ENCODE measurements around the gene CNNM2. TPM values are rescaled to one million over a fixed set of nuclear protein-coding genes. Genes with fewer than 3 reads are reported as not detected.

CNNM2 gene
- total RNA-seq, 1 donor: 9.4 TPM

- Histone ChIP-seq H3K4me2 (ENCODE audit: insufficient read depth, low read length) (peak overlapping the region; percentile 83), H3K27ac (ENCODE audit: low read depth, low read length) (no peak overlapping the region), H3K36me3 (ENCODE audit: insufficient read depth, low read length) (no peaks in the 10 kb centered on the region), H3K79me2 (ENCODE audit: insufficient read depth, low read length) (no peaks in the 10 kb centered on the region), H2AFZ (ENCODE audit: low read length) (no peak overlapping the region), H4K20me1 (ENCODE audit: insufficient read depth, low read length) (no peaks in the 10 kb centered on the region), H3K9me3 (ENCODE audit: low read depth, low read length) (no peaks in the 10 kb centered on the region), H3K27me3 (ENCODE audit: insufficient read depth, low read length) (no peaks in the 10 kb centered on the region), H3K4me1 (ENCODE audit: insufficient read depth, low read length) (peaks cover 3% of the 10 kb centered on the region), H3K4me3 (ENCODE audit: insufficient read depth, low read length) (peak overlapping the region; percentile 70)
- DNase-seq (ENCODE audit: insufficient read length, low spot score, missing footprints): no peak
- no peak for TF ChIP-seq CTCF (IDR thresholded peaks at IDR 0.05; ENCODE audit: extremely low read depth, low read depth, low read length)
These were observed 136.5 kb downstream of the CNNM2 start for GRCh38 chr10:103054621-103055020.

GRCh38 chr10:103055105-103055504 is 137.0 kb downstream of the CNNM2 start:
- H3K4me3 ChIP-seq (ENCODE audit: insufficient read depth, low read length): no peak overlapping the region
- no peaks in the 10 kb centered on the region for H3K27me3 ChIP-seq (ENCODE audit: insufficient read depth, low read length)
- no peak overlapping the region for H3K4me2 ChIP-seq (ENCODE audit: insufficient read depth, low read length)
- no peaks in the 10 kb centered on the region for H3K9me3 ChIP-seq (ENCODE audit: low read depth, low read length)
- no peaks in the 10 kb centered on the region for H4K20me1 ChIP-seq (ENCODE audit: insufficient read depth, low read length)
- TF ChIP-seq CTCF (IDR thresholded peaks at IDR 0.05; ENCODE audit: extremely low read depth, low read depth, low read length): no peak
- DNase-seq (ENCODE audit: insufficient read length, low spot score, missing footprints): no peak
- no peak overlapping the region for H2AFZ ChIP-seq (ENCODE audit: low read length)
- H3K27ac ChIP-seq (ENCODE audit: low read depth, low read length): no peak overlapping the region
- H3K4me1 ChIP-seq (ENCODE audit: insufficient read depth, low read length): peaks cover 3% of the 10 kb centered on the region
- no peaks in the 10 kb centered on the region for H3K36me3 ChIP-seq (ENCODE audit: insufficient read depth, low read length)
- H3K79me2 ChIP-seq (ENCODE audit: insufficient read depth, low read length): no peaks in the 10 kb centered on the region

GRCh38 chr10:103058034-103058433 is 139.9 kb downstream of the CNNM2 start:
- Histone ChIP-seq H2AFZ (ENCODE audit: low read length) (no peak overlapping the region), H3K4me1 (ENCODE audit: insufficient read depth, low read length) (peaks cover 3% of the 10 kb centered on the region), H3K27me3 (ENCODE audit: insufficient read depth, low read length) (no peaks in the 10 kb centered on the region), H3K4me3 (ENCODE audit: insufficient read depth, low read length) (no peak overlapping the region), H3K27ac (ENCODE audit: low read depth, low read length) (no peak overlapping the region), H3K4me2 (ENCODE audit: insufficient read depth, low read length) (no peak overlapping the region), H3K9me3 (ENCODE audit: low read depth, low read length) (no peaks in the 10 kb centered on the region), H3K36me3 (ENCODE audit: insufficient read depth, low read length) (no peaks in the 10 kb centered on the region), H4K20me1 (ENCODE audit: insufficient read depth, low read length) (no peaks in the 10 kb centered on the region), H3K79me2 (ENCODE audit: insufficient read depth, low read length) (no peaks in the 10 kb centered on the region)
- no peak for TF ChIP-seq CTCF (IDR thresholded peaks at IDR 0.05; ENCODE audit: extremely low read depth, low read depth, low read length)
- no peak for DNase-seq (ENCODE audit: insufficient read length, low spot score, missing footprints)

- Histone ChIP-seq H3K27me3 (ENCODE audit: insufficient read depth, low read length) (no peaks in the 10 kb centered on the region), H2AFZ (ENCODE audit: low read length) (no peak overlapping the region), H3K4me3 (ENCODE audit: insufficient read depth, low read length) (no peak overlapping the region), H3K4me2 (ENCODE audit: insufficient read depth, low read length) (no peak overlapping the region), H3K4me1 (ENCODE audit: insufficient read depth, low read length) (no peaks in the 10 kb centered on the region), H3K36me3 (ENCODE audit: insufficient read depth, low read length) (no peaks in the 10 kb centered on the region), H3K9me3 (ENCODE audit: low read depth, low read length) (no peaks in the 10 kb centered on the region), H4K20me1 (ENCODE audit: insufficient read depth, low read length) (no peaks in the 10 kb centered on the region), H3K27ac (ENCODE audit: low read depth, low read length) (no peak overlapping the region), H3K79me2 (ENCODE audit: insufficient read depth, low read length) (no peaks in the 10 kb centered on the region)
- DNase-seq (ENCODE audit: insufficient read length, low spot score, missing footprints): no peak
- TF ChIP-seq CTCF (IDR thresholded peaks at IDR 0.05; ENCODE audit: extremely low read depth, low read depth, low read length): no peak
These were observed 142.5 kb downstream of the CNNM2 start for GRCh38 chr10:103060575-103060974.

All from osteoblast (primary cell).